Keratinocyte (primary cell): ENCODE data around the gene TAGLN2. TPM values are rescaled to one million over a fixed set of nuclear protein-coding genes. Genes with fewer than 3 reads are reported as not detected.

Experiments used
- DNase-seq: peaks from one replicate; pipeline ENCODE4 v3.0.0-alpha.2; 2011; ENCODE audit warnings: low read depth, missing footprints, low spot score
- FAIRE-seq: peaks from 2 replicates; lab custom pipeline; 2011; peaks lifted over from hg19 to GRCh38; lab: Jason Lieb, UNC
- H2AFZ ChIP-seq: 2 replicates; pipeline ENCODE4 v1.6.0; 2012; ENCODE audit warnings: low read length, control low read depth, inconsistent platforms; ENCODE audit not compliant: control insufficient read depth
- H3K27ac ChIP-seq: 2 replicates; pipeline ENCODE4 v1.5.1; 2011; ENCODE audit warnings: low read length; ENCODE audit not compliant: control insufficient read depth, insufficient read depth
- H3K27me3 ChIP-seq: 3 replicates; pipeline ENCODE4 v1.6.0; 2011; ENCODE audit warnings: low read length; ENCODE audit not compliant: control insufficient read depth, insufficient read depth; ENCODE audit errors: extremely low read depth
- H3K36me3 ChIP-seq, 2 experiments: 2 replicates in 1 of 2; 3 replicates in 1 of 2; pipeline ENCODE4 v1.5.1; 2011; ENCODE audit warnings: low read length in 2 of 2, mild to moderate bottlenecking in 1 of 2; ENCODE audit not compliant: control insufficient read depth in 2 of 2, insufficient read depth in 2 of 2; ENCODE audit errors: extremely low read depth in 1 of 2
- H3K4me1 ChIP-seq: 3 replicates; pipeline ENCODE4 v1.5.1; 2011; ENCODE audit warnings: low read length; ENCODE audit not compliant: control insufficient read depth, insufficient read depth; ENCODE audit errors: extremely low read depth
- H3K4me2 ChIP-seq: 3 replicates; pipeline ENCODE4 v1.6.0; 2011; ENCODE audit warnings: low read depth, low read length; ENCODE audit not compliant: control insufficient read depth, insufficient read depth; ENCODE audit errors: extremely low read depth
- H3K4me3 ChIP-seq, 3 experiments: fragments of 200-600 bp in 1 of 3; sonication (generic) in 1 of 3; 2 replicates in 2 of 3; 3 replicates in 1 of 3; pipeline ENCODE4 v1.5.1; 2011 to 2016; ENCODE audit warnings: low read length in 3 of 3, mild to moderate bottlenecking in 3 of 3, control low read depth in 2 of 3, inconsistent platforms in 1 of 3, low read depth in 1 of 3, mixed read lengths in 1 of 3, mixed run types in 1 of 3, moderate library complexity in 1 of 3; ENCODE audit not compliant: control insufficient read depth in 2 of 3, insufficient read depth in 2 of 3; ENCODE audit errors: extremely low read depth in 1 of 3
- H3K79me2 ChIP-seq: 2 replicates; pipeline ENCODE4 v1.6.0; 2012; ENCODE audit warnings: low read length; ENCODE audit not compliant: control insufficient read depth, insufficient read depth
- H3K9ac ChIP-seq: 3 replicates; pipeline ENCODE4 v1.6.0; 2011; ENCODE audit warnings: low read length; ENCODE audit not compliant: control insufficient read depth, insufficient read depth; ENCODE audit errors: extremely low read depth
- H3K9me1 ChIP-seq: 3 replicates; pipeline ENCODE4 v1.6.0; 2011; ENCODE audit warnings: low read length; ENCODE audit not compliant: control insufficient read depth, insufficient read depth; ENCODE audit errors: extremely low read depth
- H3K9me3 ChIP-seq: 2 replicates; pipeline ENCODE4 v1.5.1; 2012; ENCODE audit warnings: low read depth, low read length; ENCODE audit not compliant: control insufficient read depth
- H4K20me1 ChIP-seq: 3 replicates; pipeline ENCODE4 v1.6.0; 2011; ENCODE audit warnings: low read length; ENCODE audit not compliant: control insufficient read depth, insufficient read depth; ENCODE audit errors: extremely low read depth
- EZH2 ChIP-seq: IDR thresholded peaks from one replicate; pipeline ENCODE4 v1.6.1; 2012; ENCODE audit warnings: inconsistent platforms, mild to moderate bottlenecking, low read length, moderate library complexity
- dilution Hi-C: fragments of 300-500 bp; cut with MboI; formaldehyde crosslinking; loops from one replicate; pipeline ENCODE4 v1.7.0; 2020; ENCODE audit warnings: low sequenced_read_pairs; ENCODE audit not compliant: extremely low pct_ligation_motif_present
- polyA plus RNA-seq, 5 experiments: library from polyadenylated mRNA; depleted of rRNA in 3 of 5; stranded (reverse) in 3 of 5; stranded (forward) in 1 of 5; unstranded in 1 of 5; fragments of >200 nt; gene quantifications; 1 replicate in 1 of 5; 2 replicates in 3 of 5; 3 replicates in 1 of 5; pipeline versions ENCODE4 v1.2.1 to v1.2.3, GENCODE V29; 2011 to 2012; ENCODE audit warnings: missing spikeins in 2 of 5, low read depth in 1 of 5, low replicate concordance in 1 of 5
- TF ChIP-seq, protein P1 (sequence below), 3 experiments: IDR thresholded peaks in 1 of 3; conservative IDR thresholded peaks in 1 of 3; optimal IDR thresholded peaks in 1 of 3; 2 replicates in 2 of 3; 3 replicates in 1 of 3; pipeline versions ENCODE3 to v1.5.1; 2011; ENCODE audit warnings: low read length in 3 of 3, mild to moderate bottlenecking in 3 of 3, moderate library complexity in 2 of 3, control low read depth in 1 of 3, inconsistent platforms in 1 of 3; ENCODE audit not compliant: insufficient read depth in 2 of 3; ENCODE audit errors: extremely low read depth in 1 of 3

The TAGLN2 gene
- polyA plus RNA-seq, 1 donor (not counting 4 experiments of a cell fraction or from before 2014, with no cell fraction given) = 709 TPM

DNA sequence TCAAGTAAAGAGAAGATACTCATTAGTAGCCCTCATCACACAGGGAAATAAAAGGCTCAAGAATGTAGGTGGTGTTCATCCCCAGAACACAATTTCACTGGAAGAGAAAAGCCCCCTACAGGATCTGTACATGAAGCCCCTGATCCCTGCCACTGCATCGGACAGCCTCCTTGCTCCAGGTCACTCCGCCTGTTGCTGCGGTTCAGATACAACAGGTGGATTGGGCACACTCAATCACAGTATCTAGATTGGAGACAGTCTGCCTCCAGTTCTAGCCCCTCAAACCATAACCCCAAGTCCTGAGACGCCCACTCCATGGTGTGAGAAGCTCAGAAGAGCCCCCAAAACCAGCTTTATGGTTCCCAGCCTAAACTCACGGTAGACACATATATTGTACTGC, 27.6 kb upstream of the TAGLN2 start:
- H3K4me1 ChIP-seq = peaks cover 30% of the 10 kb centered on the region
- dilution Hi-C loops = no loop called here

GRCh38 chr1:159951551-159951950, 26.2 kb upstream of the TAGLN2 start:
- dilution Hi-C loops = no loop called here
- no peak for TF ChIP-seq EZH2

More for the DNA sequence above, 27.6 kb upstream of the TAGLN2 start:
- TF ChIP-seq EZH2 = no peak
- TF ChIP-seq, protein P1, sequence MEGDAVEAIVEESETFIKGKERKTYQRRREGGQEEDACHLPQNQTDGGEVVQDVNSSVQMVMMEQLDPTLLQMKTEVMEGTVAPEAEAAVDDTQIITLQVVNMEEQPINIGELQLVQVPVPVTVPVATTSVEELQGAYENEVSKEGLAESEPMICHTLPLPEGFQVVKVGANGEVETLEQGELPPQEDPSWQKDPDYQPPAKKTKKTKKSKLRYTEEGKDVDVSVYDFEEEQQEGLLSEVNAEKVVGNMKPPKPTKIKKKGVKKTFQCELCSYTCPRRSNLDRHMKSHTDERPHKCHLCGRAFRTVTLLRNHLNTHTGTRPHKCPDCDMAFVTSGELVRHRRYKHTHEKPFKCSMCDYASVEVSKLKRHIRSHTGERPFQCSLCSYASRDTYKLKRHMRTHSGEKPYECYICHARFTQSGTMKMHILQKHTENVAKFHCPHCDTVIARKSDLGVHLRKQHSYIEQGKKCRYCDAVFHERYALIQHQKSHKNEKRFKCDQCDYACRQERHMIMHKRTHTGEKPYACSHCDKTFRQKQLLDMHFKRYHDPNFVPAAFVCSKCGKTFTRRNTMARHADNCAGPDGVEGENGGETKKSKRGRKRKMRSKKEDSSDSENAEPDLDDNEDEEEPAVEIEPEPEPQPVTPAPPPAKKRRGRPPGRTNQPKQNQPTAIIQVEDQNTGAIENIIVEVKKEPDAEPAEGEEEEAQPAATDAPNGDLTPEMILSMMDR (optimal IDR thresholded peaks at IDR 0.05 in 1 of 3, IDR thresholded peaks at IDR 0.05 in 1 of 3, conservative IDR thresholded peaks at IDR 0.05 in 1 of 3; ENCODE audit: extremely low read depth in 1 of 3, insufficient read depth in 2 of 3, low read length in 3 of 3) = no peak
- no peak overlapping the region for H3K27ac ChIP-seq
- H3K27me3 ChIP-seq = no peaks in the 10 kb centered on the region
- DNase-seq (no peak), FAIRE-seq (no peak)
- no peaks in the 10 kb centered on the region for H3K79me2 ChIP-seq
- H3K36me3 ChIP-seq = no peaks in the 10 kb centered on the region
- H3K9ac ChIP-seq = no peak overlapping the region
- no peak overlapping the region for H3K4me3 ChIP-seq
- H2AFZ ChIP-seq = no peak overlapping the region
- no peak overlapping the region for H3K4me2 ChIP-seq
- no peaks in the 10 kb centered on the region for H3K9me1 ChIP-seq
- no peaks in the 10 kb centered on the region for H4K20me1 ChIP-seq
- H3K9me3 ChIP-seq = no peaks in the 10 kb centered on the region

DNA sequence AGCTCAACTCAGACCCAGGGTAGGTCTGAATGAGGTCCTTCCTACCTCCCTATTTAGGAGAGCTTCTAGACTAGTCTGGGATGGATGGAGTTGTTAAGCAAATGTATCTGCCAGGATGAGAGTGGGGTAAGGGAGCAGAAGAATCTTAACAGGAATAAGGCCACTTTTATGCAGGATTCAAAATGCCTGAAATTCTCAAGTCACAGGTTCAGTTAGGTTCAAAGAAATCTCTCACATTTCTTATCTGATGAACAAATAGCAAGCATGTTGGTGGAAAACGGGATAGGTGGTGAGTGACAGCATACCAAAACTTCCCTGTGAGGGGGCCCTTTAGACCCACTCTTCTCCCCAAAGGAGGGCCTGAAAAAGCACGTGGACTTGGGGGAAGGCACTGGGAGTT, 25.7 kb upstream of the TAGLN2 start:
- Histone ChIP-seq H2AFZ (no peak overlapping the region), H3K4me1 (peaks cover 39% of the 10 kb centered on the region), H3K27ac (no peak overlapping the region), H3K36me3 (no peaks in the 10 kb centered on the region), H4K20me1 (no peaks in the 10 kb centered on the region), H3K9me1 (peaks cover 4% of the 10 kb centered on the region), H3K79me2 (no peaks in the 10 kb centered on the region), H3K4me2 (no peak overlapping the region), H3K9me3 (no peaks in the 10 kb centered on the region), H3K27me3 (no peaks in the 10 kb centered on the region), H3K9ac (no peak overlapping the region), H3K4me3 (no peak overlapping the region)
- DNase-seq (no peak), FAIRE-seq (no peak)
- dilution Hi-C loops = no loop called here
- TF ChIP-seq, protein P1 (optimal IDR thresholded peaks at IDR 0.05 in 1 of 3, IDR thresholded peaks at IDR 0.05 in 1 of 3, conservative IDR thresholded peaks at IDR 0.05 in 1 of 3; ENCODE audit: extremely low read depth in 1 of 3, insufficient read depth in 2 of 3, low read length in 3 of 3) = no peak
- no peak for TF ChIP-seq EZH2

More at GRCh38 chr1:159951551-159951950, 26.2 kb upstream of the TAGLN2 start:
- Histone ChIP-seq H3K4me2 (no peak overlapping the region), H3K4me1 (peaks cover 33% of the 10 kb centered on the region), H3K9me3 (no peaks in the 10 kb centered on the region), H3K9ac (no peak overlapping the region), H3K27ac (no peak overlapping the region), H3K79me2 (no peaks in the 10 kb centered on the region), H2AFZ (no peak overlapping the region), H3K4me3 (no peak overlapping the region), H3K27me3 (no peaks in the 10 kb centered on the region), H4K20me1 (no peaks in the 10 kb centered on the region), H3K36me3 (no peaks in the 10 kb centered on the region), H3K9me1 (peaks cover under 1% of the 10 kb centered on the region)
- no peak for DNase-seq
- no peak for FAIRE-seq
